Measurements from ENCODE around the gene BRMS1.

GRCh38 chr11:66315921-66316811, 28.7 kb downstream of the BRMS1 start:
- TF ChIP-seq POLR2AphosphoS5 (IDR thresholded peaks at IDR 0.05; ENCODE audit: low read depth, low read length) (no peak), CTCF (IDR thresholded peaks at IDR 0.05) (no peak), TCF7L2 (IDR thresholded peaks at IDR 0.05; ENCODE audit: low read depth, low read length) (no peak), SIN3A (IDR thresholded peaks at IDR 0.05; ENCODE audit: borderline replicate concordance, insufficient read depth, low read depth, low read length) (no peak), REST (IDR thresholded peaks at IDR 0.05; ENCODE audit: insufficient read depth in 1 of 2, low read depth in 2 of 2, low read length in 1 of 2) (no peak)
